ENCODE measurements around the gene IRF9.

Gene IRF9

GRCh38 chr14:24132061-24132685 is 28.9 kb upstream of the IRF9 start:
- TF ChIP-seq REST (IDR thresholded peaks at IDR 0.05; ENCODE audit: low read depth): no peak
- no peak for TF ChIP-seq MAX (IDR thresholded peaks at IDR 0.05)
- no peak for TF ChIP-seq TCF12 (IDR thresholded peaks at IDR 0.05; ENCODE audit: low read depth)
- no peak for TF ChIP-seq CEBPB (IDR thresholded peaks at IDR 0.05)
- TF ChIP-seq TAF1 (IDR thresholded peaks at IDR 0.05; ENCODE audit: low read depth): no peak

- TF ChIP-seq CEBPB (IDR thresholded peaks at IDR 0.05) (no peak), NFIC (IDR thresholded peaks at IDR 0.05) (no peak), CREB1 (IDR thresholded peaks at IDR 0.05; ENCODE audit: low read depth) (no peak), TEAD4 (IDR thresholded peaks at IDR 0.05) (no peak), FOXM1 (IDR thresholded peaks at IDR 0.05; ENCODE audit: borderline replicate concordance, low read depth) (no peak), TCF12 (IDR thresholded peaks at IDR 0.05; ENCODE audit: low read depth) (no peak), USF1 (IDR thresholded peaks at IDR 0.05) (no peak), MAX (IDR thresholded peaks at IDR 0.05) (no peak), REST (IDR thresholded peaks at IDR 0.05; ENCODE audit: low read depth) (no peak), TAF1 (IDR thresholded peaks at IDR 0.05; ENCODE audit: low read depth) (no peak), RAD21 (IDR thresholded peaks at IDR 0.05; ENCODE audit: low read depth) (no peak), EGR1 (IDR thresholded peaks at IDR 0.05) (no peak), YY1 (IDR thresholded peaks at IDR 0.05; ENCODE audit: low read depth) (no peak), ZBTB7A (IDR thresholded peaks at IDR 0.05; ENCODE audit: low read depth) (no peak), EP300 (IDR thresholded peaks at IDR 0.05; ENCODE audit: borderline replicate concordance) (no peak)
Measured at GRCh38 chr14:24132976-24133375, 28.1 kb upstream of the IRF9 start.

GRCh38 chr14:24133735-24134134 is 27.3 kb upstream of the IRF9 start:
- TF ChIP-seq EP300 (IDR thresholded peaks at IDR 0.05; ENCODE audit: borderline replicate concordance) (no peak), RAD21 (IDR thresholded peaks at IDR 0.05; ENCODE audit: low read depth) (no peak), USF1 (IDR thresholded peaks at IDR 0.05) (no peak), MAX (IDR thresholded peaks at IDR 0.05) (no peak), TCF12 (IDR thresholded peaks at IDR 0.05; ENCODE audit: low read depth) (no peak), TAF1 (IDR thresholded peaks at IDR 0.05; ENCODE audit: low read depth) (no peak), REST (IDR thresholded peaks at IDR 0.05; ENCODE audit: low read depth) (no peak), CREB1 (IDR thresholded peaks at IDR 0.05; ENCODE audit: low read depth) (no peak), FOXM1 (IDR thresholded peaks at IDR 0.05; ENCODE audit: borderline replicate concordance, low read depth) (no peak), YY1 (IDR thresholded peaks at IDR 0.05; ENCODE audit: low read depth) (no peak), ZBTB7A (IDR thresholded peaks at IDR 0.05; ENCODE audit: low read depth) (no peak), NFIC (IDR thresholded peaks at IDR 0.05) (no peak), EGR1 (IDR thresholded peaks at IDR 0.05) (no peak), CEBPB (IDR thresholded peaks at IDR 0.05) (no peak)

GRCh38 chr14:24135584-24135833 is 25.6 kb upstream of the IRF9 start:
- TF ChIP-seq EP300 (IDR thresholded peaks at IDR 0.05; ENCODE audit: borderline replicate concordance): no peak
- TF ChIP-seq NFIC (IDR thresholded peaks at IDR 0.05): no peak
- TF ChIP-seq FOXM1 (IDR thresholded peaks at IDR 0.05; ENCODE audit: borderline replicate concordance, low read depth): no peak
- no peak for TF ChIP-seq YY1 (IDR thresholded peaks at IDR 0.05; ENCODE audit: low read depth)
- no peak for TF ChIP-seq MAX (IDR thresholded peaks at IDR 0.05)
- no peak for TF ChIP-seq TEAD4 (IDR thresholded peaks at IDR 0.05)
- no peak for TF ChIP-seq CREB1 (IDR thresholded peaks at IDR 0.05; ENCODE audit: low read depth)
- TF ChIP-seq ZBTB7A (IDR thresholded peaks at IDR 0.05; ENCODE audit: low read depth): no peak
- no peak for TF ChIP-seq CEBPB (IDR thresholded peaks at IDR 0.05)
- TF ChIP-seq EGR1 (IDR thresholded peaks at IDR 0.05): no peak
- no peak for TF ChIP-seq TCF12 (IDR thresholded peaks at IDR 0.05; ENCODE audit: low read depth)
- TF ChIP-seq USF1 (IDR thresholded peaks at IDR 0.05): no peak
- no peak for TF ChIP-seq TAF1 (IDR thresholded peaks at IDR 0.05; ENCODE audit: low read depth)
- no peak for TF ChIP-seq REST (IDR thresholded peaks at IDR 0.05; ENCODE audit: low read depth)
